ENCODE measurements around the gene COBL. TPM values are rescaled to one million over a fixed set of nuclear protein-coding genes. Genes with fewer than 3 reads are reported as not detected.

COBL gene
- total and polyA plus RNA-seq, 2 of the 8 experiments (the other 6 are each of a cell fraction or from before 2014, with no cell fraction given): 13.8 to 40.4 TPM

DNA sequence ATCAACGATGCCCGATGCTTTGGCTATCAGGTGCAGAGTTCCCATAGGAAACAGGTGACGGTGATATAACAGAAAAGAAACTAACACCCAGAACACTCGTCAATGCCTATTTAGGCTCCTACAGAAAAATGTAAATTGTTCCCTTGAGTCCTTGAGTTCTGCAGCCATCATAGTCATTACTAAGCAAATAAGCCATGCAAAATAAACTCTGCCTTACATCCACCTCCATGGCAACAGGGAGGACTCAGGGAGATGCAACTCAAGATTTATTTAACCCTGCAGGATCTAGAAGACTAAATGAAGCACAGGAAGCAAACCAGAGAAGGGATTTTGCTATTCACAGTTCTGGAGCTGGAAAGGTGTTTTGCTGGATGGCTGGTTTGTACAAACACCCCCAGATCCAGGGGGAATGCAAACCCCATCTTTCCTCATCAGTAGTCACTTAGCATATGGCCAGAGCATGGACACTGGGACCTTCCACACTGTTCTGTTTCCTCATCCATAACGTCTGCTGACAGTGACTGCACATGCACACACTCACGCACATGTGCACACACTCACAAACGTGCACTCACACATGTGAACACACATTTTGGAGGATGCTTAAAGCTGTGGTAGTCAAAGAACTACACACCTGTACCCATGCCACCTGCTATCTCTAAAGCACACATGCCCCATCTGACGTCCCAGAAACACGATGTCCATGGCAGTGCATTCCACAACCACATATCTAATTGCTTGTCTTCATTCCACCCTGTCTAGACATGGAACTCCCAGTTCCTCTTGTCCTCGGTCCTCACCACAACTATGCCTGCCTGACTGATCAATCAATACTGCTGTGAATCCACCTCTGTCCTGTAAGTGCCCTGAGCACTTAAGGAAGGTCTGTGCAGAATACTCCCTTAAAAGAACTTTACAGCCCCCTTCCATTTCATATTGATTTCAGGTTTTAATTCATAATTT lies 178.2 kb downstream of the COBL start (continued):
- no peak for TF ChIP-seq ATF3 (IDR thresholded peaks at IDR 0.05; ENCODE audit: insufficient read depth, low read depth, low read length)
- no peak for TF ChIP-seq SP2 (IDR thresholded peaks at IDR 0.05; ENCODE audit: low read length)
- TF ChIP-seq EP300 (IDR thresholded peaks at IDR 0.05; ENCODE audit: borderline replicate concordance in 1 of 2, low read depth in 2 of 2, low read length in 2 of 2): no peak
- no peak for TF ChIP-seq USF2 (IDR thresholded peaks at IDR 0.05; ENCODE audit: low read length)
